IMR-90 (cell line): ENCODE results near the gene FUT8. TPM values are rescaled to one million over a fixed set of nuclear protein-coding genes. Genes with fewer than 3 reads are reported as not detected.
A peak's percentile ranks its signal among the peaks of the same experiment; 100 is the strongest.

Source experiments
- ATAC-seq: fragments of 200-7000 bp; cut with Tn5 transposase; 2 replicates; pipeline ENCODE4 v1.9.1; 2020; ENCODE audit warnings: low read depth, mild to moderate bottlenecking, moderate library complexity
- BruUV-seq: library from RNA; stranded (reverse); fragments of 400-500 nt; replicated peaks from 2 replicates; lab custom pipeline; 2021; lab: Mats Ljungman, UMichigan
- CTCF ChIA-PET: fragments of 300-600 bp; formaldehyde crosslinking; extraction: SDS; loops from one replicate; lab custom pipeline; 2021; ENCODE audit warnings: antibody characterized with exemption; lab: Yijun Ruan, JAX
- POLR2A ChIA-PET: fragments of 300-600 bp; sonication (Branson Sonifier 250); formaldehyde crosslinking; loops from one replicate; lab custom pipeline; 2022; ENCODE audit warnings: antibody characterized with exemption; ENCODE audit not compliant: unreplicated experiment; lab: Charles Lee
- DNase-seq: peaks from one replicate; pipeline ENCODE4 v3.0.0; 2013
- H2AFZ ChIP-seq: replicated peaks from 2 replicates; pipeline ENCODE3; 2013; ENCODE audit warnings: low read length, mild to moderate bottlenecking; ENCODE audit not compliant: poor library complexity
- H2AK5ac ChIP-seq: 2 replicates; pipeline ENCODE4 v1.6.1; 2013; ENCODE audit warnings: low read depth, low read length, inconsistent platforms
- H2AK9ac ChIP-seq: replicated peaks from 2 replicates; pipeline ENCODE3; 2013; ENCODE audit warnings: mild to moderate bottlenecking, low read depth, low read length, moderate library complexity; ENCODE audit not compliant: poor library complexity
- H2BK120ac ChIP-seq: 2 replicates; pipeline ENCODE4 v1.6.1; 2013; ENCODE audit warnings: low read depth, low read length, inconsistent platforms
- H2BK15ac ChIP-seq: 3 replicates; pipeline ENCODE4 v1.6.1; 2013; ENCODE audit warnings: low read depth, low read length, inconsistent platforms
- H2BK20ac ChIP-seq: 2 replicates; pipeline ENCODE4 v1.6.1; 2013; ENCODE audit warnings: low read depth, mild to moderate bottlenecking, inconsistent platforms, low read length, moderate library complexity
- H2BK5ac ChIP-seq: 2 replicates; pipeline ENCODE4 v1.6.1; 2013; ENCODE audit warnings: mild to moderate bottlenecking, low read depth, low read length, inconsistent platforms; ENCODE audit not compliant: poor library complexity, severe bottlenecking
- H3K14ac ChIP-seq: replicated peaks from 2 replicates; pipeline ENCODE4 v1.6.1; 2013; ENCODE audit warnings: low read depth, low read length, inconsistent platforms
- H3K18ac ChIP-seq: 2 replicates; pipeline ENCODE4 v1.6.1; 2013; ENCODE audit warnings: low read depth, low read length, control low read depth
- H3K23ac ChIP-seq: 2 replicates; pipeline ENCODE4 v1.6.1; 2013; ENCODE audit warnings: low read depth, low read length, inconsistent platforms
- H3K27ac ChIP-seq: 2 replicates; pipeline ENCODE4 v1.5.1; 2013; ENCODE audit warnings: mild to moderate bottlenecking, control low read depth, low read length; ENCODE audit not compliant: insufficient read depth
- H3K27me3 ChIP-seq: 2 replicates; pipeline ENCODE4 v1.6.1; 2013; ENCODE audit warnings: low read length; ENCODE audit not compliant: control insufficient read depth, insufficient read depth
- H3K36me3 ChIP-seq: 2 replicates; pipeline ENCODE4 v1.6.1; 2013; ENCODE audit warnings: low read length, mixed read lengths; ENCODE audit not compliant: control insufficient read depth, insufficient read depth
- H3K4ac ChIP-seq: 2 replicates; pipeline ENCODE4 v1.6.1; 2013; ENCODE audit warnings: low read depth, low read length, inconsistent platforms
- H3K4me1 ChIP-seq: 2 replicates; pipeline ENCODE4 v1.6.1; 2013; ENCODE audit warnings: low read length, mixed read lengths; ENCODE audit not compliant: control insufficient read depth, insufficient read depth
- H3K4me2 ChIP-seq: 2 replicates; pipeline ENCODE4 v1.6.1; 2013; ENCODE audit warnings: low read depth, mild to moderate bottlenecking, control low read depth, low read length, moderate library complexity
- H3K4me3 ChIP-seq: 2 replicates; pipeline ENCODE4 v1.5.1; 2013; ENCODE audit warnings: low read depth, mild to moderate bottlenecking, control low read depth, low read length, moderate library complexity; ENCODE audit not compliant: insufficient read depth
- H3K56ac ChIP-seq: 2 replicates; pipeline ENCODE4 v1.6.1; 2013; ENCODE audit warnings: low read length, inconsistent platforms; ENCODE audit not compliant: insufficient read depth; ENCODE audit errors: extremely low read depth
- H3K79me1 ChIP-seq, 2 experiments: 2 replicates each; pipeline ENCODE4 v1.6.1; 2013; ENCODE audit warnings: low read length in 2 of 2, inconsistent platforms in 1 of 2, low read depth in 1 of 2
- H3K9ac ChIP-seq: 2 replicates; pipeline ENCODE4 v1.6.1; 2013; ENCODE audit warnings: low read depth, low read length, control low read depth
- H3K9me1 ChIP-seq: 2 replicates; pipeline ENCODE4 v1.6.1; 2013; ENCODE audit warnings: low read length, inconsistent platforms; ENCODE audit not compliant: insufficient read depth
- H3K9me3 ChIP-seq: 2 replicates; pipeline ENCODE4 v1.6.1; 2013; ENCODE audit warnings: low read length; ENCODE audit not compliant: control insufficient read depth, insufficient read depth
- H4K20me1 ChIP-seq: 2 replicates; pipeline ENCODE4 v1.6.1; 2013; ENCODE audit warnings: low read length, inconsistent platforms; ENCODE audit not compliant: insufficient read depth
- H4K5ac ChIP-seq: 2 replicates; pipeline ENCODE4 v1.6.1; 2013; ENCODE audit warnings: mild to moderate bottlenecking, low read depth, low read length, control low read depth
- H4K8ac ChIP-seq, 2 experiments: 2 replicates each; pipeline ENCODE4 v1.6.1; 2013; ENCODE audit warnings: low read depth in 2 of 2, low read length in 2 of 2, control low read depth in 1 of 2, inconsistent platforms in 1 of 2
- H4K91ac ChIP-seq: 2 replicates; pipeline ENCODE4 v1.6.1; 2013; ENCODE audit warnings: low read depth, low read length, inconsistent platforms; ENCODE audit not compliant: insufficient read depth
- BHLHE40 ChIP-seq: fragments of 150-350 bp; IDR thresholded peaks from 2 replicates; pipeline ENCODE4 v1.6.1; 2016; ENCODE audit warnings: mild to moderate bottlenecking, low read depth, low read length
- CEBPB ChIP-seq: IDR thresholded peaks from 2 replicates; pipeline ENCODE4 v1.6.1; 2012; ENCODE audit warnings: low read depth, low read length, improper control_type of control experiment
- CHD1 ChIP-seq: IDR thresholded peaks from 2 replicates; pipeline ENCODE4 v1.6.1; 2012; ENCODE audit warnings: low read depth, low read length, improper control_type of control experiment
- FOS ChIP-seq: fragments of 150-350 bp; IDR thresholded peaks from 2 replicates; pipeline ENCODE4 v1.6.1; 2016; ENCODE audit warnings: low read depth, low read length
- NFE2L2 ChIP-seq: fragments of 150-350 bp; IDR thresholded peaks from 2 replicates; pipeline ENCODE4 v1.6.1; 2016; ENCODE audit warnings: low read depth, mild to moderate bottlenecking, low read length
- POLR2A ChIP-seq: IDR thresholded peaks from 2 replicates; pipeline ENCODE4 v1.6.1; 2012; ENCODE audit warnings: mild to moderate bottlenecking, low read depth, low read length
- RAD21 ChIP-seq: IDR thresholded peaks from 2 replicates; pipeline ENCODE4 v1.6.1; 2012; ENCODE audit warnings: low read length, improper control_type of control experiment
- RCOR1 ChIP-seq: IDR thresholded peaks from 2 replicates; pipeline ENCODE4 v1.6.1; 2012; ENCODE audit warnings: mild to moderate bottlenecking, low read length, improper control_type of control experiment; ENCODE audit not compliant: insufficient replicate concordance
- RFX5 ChIP-seq: IDR thresholded peaks from 2 replicates; pipeline ENCODE4 v1.8.0; 2012; ENCODE audit warnings: low read depth, mild to moderate bottlenecking, low read length, moderate library complexity
- SMC3 ChIP-seq: fragments of 150-350 bp; IDR thresholded peaks from 2 replicates; pipeline ENCODE4 v1.6.1; 2016; ENCODE audit warnings: low read depth, mild to moderate bottlenecking, antibody characterized with exemption, low read length, moderate library complexity
- WGBS, 2 experiments: methylation state at CpG; one replicate each; pipeline versions ENCODE4 v1.1.5 to v1.1.7; 2013; ENCODE audit warnings: missing lambda C conversion rate in 2 of 2; ENCODE audit not compliant: insufficient read length in 1 of 2; ENCODE audit errors: extremely low coverage in 2 of 2; 5-methylcytosine and 5-hydroxymethylcytosine counted together
- dilution Hi-C: fragments of 300-500 bp; cut with HindIII; formaldehyde crosslinking; loops from one replicate; pipeline ENCODE4 v1.14.3; 2018; ENCODE audit warnings: low sequenced_read_pairs; ENCODE audit not compliant: unreplicated experiment
- in situ Hi-C: fragments of 300-500 bp; cut with MboI; formaldehyde crosslinking; loops from 3 replicates; pipeline ENCODE4 v1.14.3; 2019; ENCODE audit warnings: low sequenced_read_pairs, inconsistent platforms, mixed read lengths
- intact Hi-C: fragments of 100-400 bp; cut with micrococcal nuclease; formaldehyde crosslinking; loops from 2 replicates; pipeline ENCODE4 v1.10.0; 2022
- polyA plus RNA-seq, 3 experiments: library from polyadenylated mRNA; depleted of rRNA; stranded (reverse); fragments of >200 nt; gene quantifications; 2 replicates each; pipeline ENCODE4 v1.2.3, GENCODE V29; 2012; ENCODE audit warnings: low replicate concordance in 1 of 3
- total RNA-seq: library from RNA; depleted of rRNA; stranded (reverse); fragments of >200 nt; gene quantifications from 2 replicates; pipeline ENCODE4 v1.2.3, GENCODE V29; 2012
- TF ChIP-seq, protein P1 (sequence below): fragments of 150-350 bp; IDR thresholded peaks from 2 replicates; pipeline ENCODE4 v1.6.1; 2016; ENCODE audit warnings: low read depth, mild to moderate bottlenecking, low read length, moderate library complexity, borderline replicate concordance
- TF ChIP-seq, protein P2 (sequence below): fragments of 150-350 bp; IDR thresholded peaks from 2 replicates; pipeline ENCODE4 v1.6.1; 2017; ENCODE audit warnings: mild to moderate bottlenecking, antibody characterized with exemption, low read length, low read depth

Gene FUT8
- total and polyA plus RNA-seq, 2 of the 4 experiments (the other 2 are of a cell fraction): 15.6 to 72.9 TPM

DNA sequence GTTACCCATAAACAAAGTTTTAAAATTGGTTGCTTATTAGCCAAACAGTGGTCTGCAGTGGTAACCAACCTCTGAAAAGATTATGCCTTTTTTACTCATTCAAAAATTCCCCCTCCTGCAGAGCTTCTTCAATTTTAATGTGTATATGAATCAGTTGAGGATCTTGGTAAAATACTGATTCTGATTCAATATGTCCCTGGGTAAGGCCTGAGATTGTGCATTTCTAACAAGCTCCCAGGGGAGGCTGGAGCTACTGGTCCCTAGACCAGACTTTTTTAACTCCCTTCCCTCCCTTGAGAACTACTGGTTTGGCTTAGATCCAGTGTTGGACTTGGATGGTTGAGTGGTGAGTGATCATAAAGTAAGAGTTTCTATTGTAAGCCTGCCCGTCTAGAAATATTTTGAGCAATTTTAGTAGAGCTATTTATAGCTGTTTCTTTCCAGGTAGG lies 90.2 kb downstream of the FUT8 start:
- Histone ChIP-seq H3K4me3 (no peak overlapping the region), H2AK5ac (no peak overlapping the region), H2BK20ac (no peak overlapping the region), H3K14ac (no peak overlapping the region), H3K27ac (no peak overlapping the region), H3K4ac (no peak overlapping the region), H3K18ac (no peak overlapping the region), H2BK120ac (no peak overlapping the region), H3K27me3 (no peaks in the 10 kb centered on the region), H4K5ac (no peak overlapping the region), H3K4me2 (no peak overlapping the region), H4K8ac (no peak overlapping the region), H3K36me3 (no peaks in the 10 kb centered on the region), H2BK5ac (no peak overlapping the region), H3K4me1 (no peaks in the 10 kb centered on the region), H3K9me3 (no peaks in the 10 kb centered on the region), H4K20me1 (no peaks in the 10 kb centered on the region), H4K91ac (no peak overlapping the region), H3K9ac (no peak overlapping the region), H2AFZ (no peak overlapping the region), H2BK15ac (no peak overlapping the region), H3K56ac (no peak overlapping the region), H3K79me1 (peaks cover 11 to 15% of the 10 kb centered on the region in 2 experiments), H3K9me1 (no peaks in the 10 kb centered on the region), H2AK9ac (no peak overlapping the region), H3K23ac (no peak overlapping the region)
- intact Hi-C loops: no loop called here
- ATAC-seq (0 out of 2 replicates have a peak, but pooled peaks have one; percentile 24), DNase-seq (peak; percentile 78)
- dilution Hi-C loops: no loop called here
- TF ChIP-seq RAD21 (no peak), BHLHE40 (no peak), POLR2A (no peak), FOS (no peak), SMC3 (no peak), CEBPB (no peak), RFX5 (no peak), RCOR1 (no peak), CHD1 (no peak), NFE2L2 (no peak)
- TF ChIP-seq, protein P1, sequence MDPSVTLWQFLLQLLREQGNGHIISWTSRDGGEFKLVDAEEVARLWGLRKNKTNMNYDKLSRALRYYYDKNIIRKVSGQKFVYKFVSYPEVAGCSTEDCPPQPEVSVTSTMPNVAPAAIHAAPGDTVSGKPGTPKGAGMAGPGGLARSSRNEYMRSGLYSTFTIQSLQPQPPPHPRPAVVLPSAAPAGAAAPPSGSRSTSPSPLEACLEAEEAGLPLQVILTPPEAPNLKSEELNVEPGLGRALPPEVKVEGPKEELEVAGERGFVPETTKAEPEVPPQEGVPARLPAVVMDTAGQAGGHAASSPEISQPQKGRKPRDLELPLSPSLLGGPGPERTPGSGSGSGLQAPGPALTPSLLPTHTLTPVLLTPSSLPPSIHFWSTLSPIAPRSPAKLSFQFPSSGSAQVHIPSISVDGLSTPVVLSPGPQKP: no peak
- TF ChIP-seq, protein P2, sequence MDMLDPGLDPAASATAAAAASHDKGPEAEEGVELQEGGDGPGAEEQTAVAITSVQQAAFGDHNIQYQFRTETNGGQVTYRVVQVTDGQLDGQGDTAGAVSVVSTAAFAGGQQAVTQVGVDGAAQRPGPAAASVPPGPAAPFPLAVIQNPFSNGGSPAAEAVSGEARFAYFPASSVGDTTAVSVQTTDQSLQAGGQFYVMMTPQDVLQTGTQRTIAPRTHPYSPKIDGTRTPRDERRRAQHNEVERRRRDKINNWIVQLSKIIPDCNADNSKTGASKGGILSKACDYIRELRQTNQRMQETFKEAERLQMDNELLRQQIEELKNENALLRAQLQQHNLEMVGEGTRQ: no peak
- CTCF ChIA-PET: no interaction called here
- POLR2A ChIA-PET: no interaction called here
- in situ Hi-C loops: no loop called here
- BruUV-seq: no TSS peak
- no CpG with 5 or more reads among the region's 1 CpG for WGBS, 2 experiments
